OCI-LY3 (cell line): Measurements from ENCODE around the gene HEY2.

ENCODE experiments used
- H2AFZ ChIP-seq: fragments of 200-600, 300-600 bp; shearing (Covaris generic); 2 replicates; pipeline ENCODE4 v1.6.0; 2014; ENCODE audit warnings: antibody characterized with exemption, low read depth, low read length
- H3K27ac ChIP-seq: fragments of 200-600, 300-600 bp; sonication (generic); 2 replicates; pipeline ENCODE4 v1.5.1; 2014; ENCODE audit warnings: mild to moderate bottlenecking, low read length, moderate library complexity, mixed read lengths
- H3K27me3 ChIP-seq: fragments of 200-600, 300-600 bp; sonication (generic); 2 replicates; pipeline ENCODE4 v1.6.1; 2014; ENCODE audit warnings: low read depth, low read length, mixed read lengths
- H3K36me3 ChIP-seq: fragments of 200-600, 300-600 bp; sonication (generic); replicated peaks from 2 replicates; pipeline ENCODE3; 2014; ENCODE audit warnings: low read depth, low read length, mixed read lengths
- H3K4me1 ChIP-seq: fragments of 300-600, 200-600 bp; sonication (generic); 2 replicates; pipeline ENCODE4 v1.6.1; 2014; ENCODE audit warnings: low read length, mixed read lengths
- H3K4me2 ChIP-seq: fragments of 200-600, 300-600 bp; sonication (generic); 2 replicates; pipeline ENCODE4 v1.6.1; 2014; ENCODE audit warnings: low read length, mixed read lengths
- H3K4me3 ChIP-seq: fragments of 300-600, 200-600 bp; sonication (generic); 2 replicates; pipeline ENCODE4 v1.5.1; 2014; ENCODE audit warnings: antibody characterized with exemption, mild to moderate bottlenecking, low read length, moderate library complexity
- H3K79me2 ChIP-seq: fragments of 300-600, 200-600 bp; shearing (Covaris generic); 2 replicates; pipeline ENCODE4 v1.6.1; 2014; ENCODE audit warnings: mild to moderate bottlenecking, low read length, mixed read lengths
- H3K9ac ChIP-seq: fragments of 300-600, 200-600 bp; shearing (Covaris generic); 2 replicates; pipeline ENCODE4 v1.6.0; 2014; ENCODE audit warnings: mild to moderate bottlenecking, low read length, moderate library complexity
- H3K9me3 ChIP-seq: fragments of 200-600, 300-600 bp; shearing (Covaris generic); 2 replicates; pipeline ENCODE4 v1.6.1; 2014; ENCODE audit warnings: low read length, mixed read lengths; ENCODE audit not compliant: insufficient read depth
- H4K20me1 ChIP-seq: fragments of 200-600, 300-600 bp; sonication (generic); 2 replicates; pipeline ENCODE4 v1.6.1; 2016; ENCODE audit warnings: low read length, mixed read lengths; ENCODE audit not compliant: insufficient read depth
- CTCF ChIP-seq: fragments of 200-600, 300-600 bp; sonication (generic); IDR thresholded peaks from 2 replicates; pipeline ENCODE4 v1.5.1; 2014; ENCODE audit warnings: antibody characterized with exemption, low read length, low read depth
- EZH2phosphoT487 ChIP-seq: fragments of 200-600 bp; shearing (Covaris generic); IDR thresholded peaks from 2 replicates; pipeline ENCODE4 v1.6.1; 2018; ENCODE audit warnings: antibody characterized with exemption, mixed run types, low read depth

Gene HEY2

GRCh38 chr6:125789576-125790357 is 40.3 kb downstream of the HEY2 start:
- Histone ChIP-seq H3K27ac (peak overlapping the region; percentile 60), H2AFZ (peak overlapping the region; percentile 69; the same call in 1 of the 2 replicates), H3K4me1 (peaks cover 36% of the 10 kb centered on the region), H3K79me2 (peaks cover 39% of the 10 kb centered on the region), H4K20me1 (peaks cover 6% of the 10 kb centered on the region; the same call in 1 of the 2 replicates), H3K4me2 (peak overlapping the region; percentile 98), H3K9me3 (no peaks in the 10 kb centered on the region), H3K36me3 (no peaks in the 10 kb centered on the region), H3K4me3 (peak overlapping the region; percentile 96), H3K9ac (peak overlapping the region; percentile 85), H3K27me3 (no peaks in the 10 kb centered on the region)
- no peak for TF ChIP-seq CTCF
- no peak for TF ChIP-seq EZH2phosphoT487

- peaks cover 6% of the 10 kb centered on the region; the same call in 1 of the 2 replicates for H4K20me1 ChIP-seq
- H3K4me3 ChIP-seq: peak within 1 kb of the TSS; percentile 96
- TF ChIP-seq CTCF (peak; percentile 23; the same call in 1 of the 2 replicates), EZH2phosphoT487 (no peak)
- peaks cover 47% of the 10 kb centered on the region for H3K79me2 ChIP-seq
- H3K27me3 ChIP-seq: no peaks in the 10 kb centered on the region
- peak within 1 kb of the TSS; percentile 60 for H3K27ac ChIP-seq
- peak within 1 kb of the TSS; percentile 85 for H3K9ac ChIP-seq
- peak within 1 kb of the TSS; percentile 98 for H3K4me2 ChIP-seq
- peak within 1 kb of the TSS; percentile 69 for H2AFZ ChIP-seq
- no peaks in the 10 kb centered on the region for H3K9me3 ChIP-seq
- no peaks in the 10 kb centered on the region for H3K36me3 ChIP-seq
- peaks cover 44% of the 10 kb centered on the region for H3K4me1 ChIP-seq
These were observed 41.1 kb downstream of the HEY2 start, which contains the start of gene NCOA7 for GRCh38 chr6:125790358-125791150. NCOA7 (plus strand) TSS chr6:125790960; CDS start chr6:125815355, 24,395 bp downstream.

GRCh38 chr6:125791151-125791819 is 41.9 kb downstream of the HEY2 start:
- Histone ChIP-seq H3K4me2 (peak overlapping the region; percentile 75), H4K20me1 (peaks cover 6% of the 10 kb centered on the region; the same call in 1 of the 2 replicates), H3K4me1 (peaks cover 52% of the 10 kb centered on the region), H2AFZ (no peak overlapping the region), H3K9me3 (no peaks in the 10 kb centered on the region), H3K4me3 (peak overlapping the region; percentile 96), H3K27me3 (no peaks in the 10 kb centered on the region), H3K79me2 (peaks cover 54% of the 10 kb centered on the region), H3K36me3 (no peaks in the 10 kb centered on the region), H3K27ac (peak overlapping the region; percentile 60), H3K9ac (peak overlapping the region; percentile 85)
- TF ChIP-seq EZH2phosphoT487 (no peak), CTCF (peak; percentile 59; the same call in 1 of the 2 replicates)
